ENCODE data around the gene COLEC12.

Gene COLEC12

DNA sequence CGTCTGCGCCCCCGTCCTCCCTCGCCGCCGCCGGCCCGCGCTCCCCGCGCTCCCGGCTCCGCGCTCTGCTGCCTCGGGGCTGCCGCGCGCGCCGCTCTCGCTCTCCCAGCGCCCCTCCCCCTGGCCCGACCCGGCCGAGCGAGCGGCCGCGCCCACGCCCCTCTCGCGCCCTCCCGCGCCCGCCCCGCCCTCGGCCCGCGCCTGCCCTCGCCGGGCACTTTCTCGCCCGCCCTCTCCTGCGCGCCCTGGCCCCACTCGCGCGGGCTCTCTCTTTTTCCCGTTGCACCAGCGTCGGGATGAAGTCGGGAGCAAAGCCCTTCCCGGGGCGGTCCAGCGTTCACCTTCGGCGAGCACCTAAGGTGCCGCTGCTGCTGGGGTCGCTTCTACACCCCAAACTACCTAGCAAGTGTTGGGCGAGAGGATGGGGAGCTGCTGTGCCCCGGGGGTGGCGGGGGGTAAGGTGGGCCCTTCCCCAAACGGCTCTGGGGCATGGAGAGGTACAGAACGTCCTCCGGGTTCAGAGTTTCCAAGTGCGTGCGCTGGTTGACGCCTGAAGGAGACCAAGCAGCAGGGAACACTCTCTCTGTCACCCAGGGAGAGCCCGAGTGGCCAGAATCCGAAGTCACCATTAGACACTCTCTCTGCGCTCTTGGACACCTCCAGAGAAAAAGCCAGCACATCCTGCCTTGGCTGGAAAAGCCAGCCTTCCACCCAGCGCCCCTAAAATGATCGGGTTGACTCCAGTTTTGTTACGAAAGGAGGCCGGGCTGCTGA is at the start of gene COLEC12:
Gene COLEC12, minus strand, starts transcription at position 70 of the 774 bp plus-strand sequence. CDS start 187 bp downstream, outside the sequence.
- DNase-seq = no peak

DNA sequence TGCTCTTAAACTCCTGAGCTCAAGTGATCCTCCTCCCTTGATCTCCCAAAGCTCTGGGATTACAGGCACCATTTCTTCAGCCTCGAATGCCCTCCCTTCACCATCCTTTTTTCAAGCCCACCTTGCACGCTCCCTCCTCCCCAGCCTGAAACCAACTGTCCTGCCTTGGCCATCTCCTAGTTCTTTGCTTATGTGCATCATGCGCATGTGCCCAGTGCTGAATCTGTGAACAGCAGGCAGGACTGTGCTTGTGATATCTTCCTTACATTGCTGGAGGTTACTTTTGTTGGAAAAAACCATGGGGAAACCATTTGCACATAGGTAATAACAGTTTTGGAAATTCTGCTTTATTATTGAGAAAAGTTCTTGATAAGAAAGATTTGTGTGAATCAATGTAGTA is 49.5 kb upstream of the COLEC12 start:
- DNase-seq = no peak

DNA sequence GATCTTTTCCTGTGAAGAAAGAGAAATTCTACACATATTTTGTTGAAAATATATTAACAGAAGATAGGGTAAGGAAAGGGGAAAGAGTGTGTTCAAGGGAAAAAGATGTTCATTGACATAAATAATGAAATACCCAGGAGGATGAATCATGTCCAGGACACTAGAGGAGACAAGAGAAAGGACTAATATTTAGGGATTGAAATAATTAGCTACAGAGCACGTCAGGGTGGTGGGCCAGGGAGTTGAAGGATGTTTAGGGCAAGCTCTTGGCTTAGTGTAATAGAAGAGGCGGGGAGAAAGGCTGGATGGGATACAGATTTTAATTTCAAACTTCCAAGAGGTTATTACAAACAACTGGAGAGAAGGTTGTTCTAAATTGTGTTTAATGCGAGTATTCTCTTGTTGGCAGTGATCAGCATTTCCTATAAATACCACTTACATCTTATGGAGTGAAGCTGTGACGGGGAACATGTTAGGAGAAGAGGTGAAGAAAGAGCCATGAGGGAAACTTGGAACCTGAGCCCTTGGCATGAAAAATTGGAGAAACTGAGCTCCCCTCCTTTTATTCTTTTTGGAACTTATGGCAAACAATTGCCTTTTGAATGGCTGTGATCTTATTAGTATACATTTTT is 43.1 kb upstream of the COLEC12 start:
- DNase-seq = no peak

DNA sequence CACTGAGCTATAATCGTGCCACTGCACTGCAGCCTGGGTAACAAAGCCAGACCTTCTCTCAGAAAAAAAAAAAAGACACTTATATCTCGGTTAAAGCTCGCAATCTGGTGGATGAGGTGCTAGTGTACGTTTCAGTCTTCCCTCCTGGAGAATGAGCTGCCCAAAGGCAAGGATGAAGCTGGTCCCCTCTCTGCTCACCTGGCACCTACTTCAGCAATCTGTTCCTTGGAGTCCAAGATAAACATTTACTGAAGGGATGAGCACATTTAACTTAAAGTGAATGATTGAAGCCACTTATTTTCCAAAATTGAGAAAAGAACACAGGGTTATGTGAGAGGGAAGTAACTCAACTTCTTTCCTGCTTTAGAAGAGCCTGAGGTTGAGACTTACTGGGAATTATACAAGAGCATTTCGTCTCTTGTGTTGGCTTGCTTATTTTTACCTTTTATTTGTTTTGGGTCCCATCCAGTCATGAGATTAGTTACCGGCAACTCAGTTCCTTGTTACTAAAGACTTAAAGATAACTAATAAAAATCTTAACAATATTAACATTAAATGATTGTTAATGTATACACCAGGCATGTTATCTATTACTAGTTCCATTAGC is 33.6 kb upstream of the COLEC12 start:
- no peak for DNase-seq

DNA sequence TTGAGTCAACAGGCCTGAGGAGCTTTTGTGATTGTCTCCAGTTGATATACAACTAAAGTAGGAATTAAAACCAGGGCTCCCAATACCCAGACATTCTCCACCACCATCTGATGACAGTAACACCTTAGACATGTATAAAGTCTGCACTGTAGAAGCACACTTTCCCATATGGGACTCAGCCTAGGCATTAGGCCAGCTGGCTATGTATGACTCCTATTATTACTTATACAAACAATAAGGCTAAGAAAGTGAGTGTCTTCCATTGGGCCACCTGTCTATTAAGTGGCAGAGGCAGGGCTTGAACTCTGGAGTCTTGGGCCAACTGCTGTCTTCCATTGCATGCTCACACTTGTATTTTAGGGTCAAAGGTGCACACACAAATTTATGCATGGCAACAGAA is 32.1 kb upstream of the COLEC12 start:
- no peak for DNase-seq

DNA sequence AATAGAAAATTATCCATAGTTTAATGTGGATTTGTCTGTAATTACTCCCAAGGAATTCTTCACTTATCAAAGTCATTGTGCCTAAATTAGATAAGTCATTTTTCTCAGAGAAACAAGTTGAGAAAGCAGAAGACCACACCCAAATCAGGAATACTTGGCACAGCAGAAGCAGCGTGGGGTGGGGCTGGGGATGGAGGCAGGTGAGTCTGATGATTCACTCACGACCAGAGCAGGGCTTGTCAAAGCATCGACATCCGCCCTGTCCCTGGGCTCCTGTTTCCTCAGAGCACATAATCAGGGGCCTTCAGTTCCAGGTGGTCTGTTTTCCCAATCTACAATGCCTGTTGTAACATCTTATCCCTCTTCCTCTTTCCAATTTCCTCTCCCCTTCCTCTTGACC is 31.5 kb upstream of the COLEC12 start:
- no peak for DNase-seq

DNA sequence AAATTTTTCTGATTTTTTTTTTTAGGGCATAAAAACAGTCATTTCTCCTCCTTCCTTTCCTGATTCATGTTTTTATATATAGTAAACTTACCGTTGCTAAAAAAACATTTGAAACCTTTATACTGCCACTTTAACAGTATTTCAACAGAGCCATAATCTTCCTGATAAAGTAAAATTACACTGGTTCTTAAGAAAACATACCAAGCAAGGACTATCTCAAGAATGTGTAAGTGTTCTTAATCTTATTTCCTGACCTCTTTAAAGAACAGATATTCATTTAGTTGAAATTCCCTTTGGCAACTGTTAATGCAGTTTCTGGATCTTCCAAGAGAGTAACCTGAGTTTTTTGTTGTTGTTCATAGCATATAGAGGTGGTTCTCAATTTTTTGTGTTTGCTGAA is 26.6 kb upstream of the COLEC12 start:
- no peak for DNase-seq

DNA sequence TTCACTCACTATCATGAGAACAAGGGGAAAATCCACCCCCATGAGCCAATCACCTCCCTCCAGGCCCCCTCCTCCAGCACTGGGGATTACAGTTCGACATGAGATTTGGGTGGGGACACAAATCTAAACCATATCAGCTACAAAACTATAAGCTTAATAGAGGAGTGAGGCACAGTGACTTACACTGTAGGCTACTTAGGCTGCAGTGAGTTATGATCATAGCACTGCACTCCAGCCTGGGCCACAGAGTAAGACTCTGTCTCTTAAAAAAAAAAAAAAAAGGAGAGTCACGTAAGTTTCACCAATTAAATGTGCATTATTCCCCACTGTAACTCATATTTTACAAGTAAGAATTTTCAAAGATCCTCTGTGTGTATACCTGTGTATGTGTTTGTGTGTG is 26.2 kb upstream of the COLEC12 start:
- no peak for DNase-seq

DNA sequence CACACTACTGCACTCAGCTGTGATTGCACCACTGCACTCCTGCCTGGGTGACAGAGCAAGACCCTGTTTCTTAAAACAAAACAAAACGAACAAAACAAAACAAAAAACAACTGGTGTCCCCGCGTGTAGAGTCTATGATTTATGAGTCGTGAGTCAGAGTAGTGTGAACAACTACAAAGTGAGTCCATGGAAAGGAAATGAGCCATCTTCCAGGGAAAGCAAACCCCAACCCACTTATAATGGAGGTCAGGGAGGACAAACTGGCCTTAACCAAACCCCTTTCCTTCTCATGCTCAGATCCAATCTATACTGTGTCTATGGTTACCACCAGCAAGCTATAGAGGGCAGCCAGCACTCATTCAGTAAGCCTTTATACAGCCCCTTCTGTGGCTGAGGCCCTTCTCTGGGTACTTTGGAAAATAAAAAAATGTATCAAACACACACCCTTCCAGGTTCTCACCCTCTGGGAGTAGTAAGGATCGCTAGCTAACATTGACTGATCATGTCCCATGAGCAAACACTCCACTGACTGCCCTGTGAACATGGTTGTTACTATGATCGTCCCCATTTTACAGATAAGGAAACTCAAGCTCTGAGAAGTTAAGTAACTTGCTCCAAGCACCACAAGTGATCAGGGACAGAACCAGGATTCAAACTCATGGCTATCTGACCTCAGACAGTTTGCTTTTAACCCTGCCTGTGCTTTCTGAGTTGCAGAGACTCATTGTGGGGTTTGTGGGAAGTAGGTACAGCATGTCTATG is 24.7 kb upstream of the COLEC12 start:
- DNase-seq = no peak

DNA sequence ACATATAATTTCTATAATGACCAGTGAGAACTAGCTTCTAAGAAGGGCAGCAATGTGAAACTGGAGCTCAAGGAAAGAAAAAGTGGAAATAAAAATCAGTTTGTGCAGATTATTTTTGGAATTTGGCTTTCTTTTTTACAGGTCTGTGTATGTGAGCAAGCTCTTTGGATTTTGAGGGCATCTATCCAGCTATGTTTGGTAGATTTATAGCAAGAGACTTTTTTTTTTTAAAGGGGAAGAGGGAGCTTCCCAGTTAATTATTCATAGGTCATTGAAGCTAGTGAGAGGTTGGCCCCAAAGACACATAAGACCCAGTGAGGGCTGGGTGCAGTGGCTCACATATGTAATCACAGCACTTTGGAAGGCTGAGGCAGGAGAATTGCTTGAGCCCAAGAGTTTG is 24.0 kb upstream of the COLEC12 start:
- DNase-seq = no peak

DNA sequence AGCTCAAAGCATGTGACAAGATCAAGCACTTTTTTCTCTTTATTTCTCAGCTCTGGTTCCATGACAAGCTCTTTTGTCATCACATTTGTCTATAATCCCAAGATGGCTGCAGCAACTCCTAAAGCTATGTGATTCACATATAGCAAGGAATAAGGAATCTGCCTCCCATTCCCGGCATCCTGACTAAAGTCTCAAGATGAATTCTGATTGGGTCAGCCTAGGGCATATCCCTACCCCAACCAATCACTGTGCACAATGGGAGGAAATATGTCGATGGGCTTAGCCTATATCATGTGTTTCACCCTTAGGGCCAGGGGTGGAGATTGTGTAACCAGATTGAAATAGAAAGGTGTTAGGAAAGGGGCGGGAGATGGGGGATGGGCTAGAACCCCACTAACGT is 23.1 kb upstream of the COLEC12 start:
- DNase-seq = no peak

DNA sequence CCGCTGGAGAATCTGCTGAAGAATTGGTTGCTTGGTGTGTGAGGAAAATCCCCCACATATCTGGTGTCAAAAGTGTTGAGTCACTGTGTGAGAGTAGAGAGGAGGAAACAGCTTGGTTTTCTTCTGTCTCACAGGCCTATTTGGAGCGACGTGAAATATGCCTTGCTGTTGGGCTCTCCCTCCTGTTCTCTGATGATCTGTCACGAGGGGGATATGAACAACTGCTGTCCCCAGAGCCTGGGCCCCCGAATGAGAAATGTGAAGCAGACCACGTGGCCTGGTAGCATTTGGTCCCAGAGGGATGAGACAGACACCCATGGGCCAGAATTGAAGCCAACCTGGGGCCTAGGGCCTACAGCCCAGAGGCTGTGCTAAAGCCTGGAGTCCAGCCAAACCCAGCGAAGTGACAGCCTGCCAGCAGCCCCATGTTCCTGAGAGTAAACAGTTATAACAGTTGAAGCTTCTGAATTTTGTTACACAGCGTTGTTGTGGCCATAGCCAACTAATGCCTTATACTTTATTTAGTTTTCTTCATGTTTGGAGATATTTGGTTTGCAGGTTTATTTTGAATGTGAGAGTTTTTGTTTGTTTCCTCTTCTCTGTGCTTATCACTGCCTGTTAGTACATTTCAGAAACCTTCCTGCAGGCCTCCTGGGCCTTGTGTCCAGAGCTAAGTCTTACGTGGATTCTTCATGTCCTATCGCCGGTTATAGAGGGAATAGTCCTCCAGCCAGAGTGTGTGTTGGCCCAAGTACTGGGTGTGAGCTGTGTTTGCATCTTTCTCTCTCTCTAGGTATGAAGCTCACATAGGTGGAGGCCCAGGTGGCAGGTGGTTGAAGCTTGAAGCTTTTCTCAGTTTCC is 18.7 kb upstream of the COLEC12 start:
- DNase-seq = peak; percentile 34

DNA sequence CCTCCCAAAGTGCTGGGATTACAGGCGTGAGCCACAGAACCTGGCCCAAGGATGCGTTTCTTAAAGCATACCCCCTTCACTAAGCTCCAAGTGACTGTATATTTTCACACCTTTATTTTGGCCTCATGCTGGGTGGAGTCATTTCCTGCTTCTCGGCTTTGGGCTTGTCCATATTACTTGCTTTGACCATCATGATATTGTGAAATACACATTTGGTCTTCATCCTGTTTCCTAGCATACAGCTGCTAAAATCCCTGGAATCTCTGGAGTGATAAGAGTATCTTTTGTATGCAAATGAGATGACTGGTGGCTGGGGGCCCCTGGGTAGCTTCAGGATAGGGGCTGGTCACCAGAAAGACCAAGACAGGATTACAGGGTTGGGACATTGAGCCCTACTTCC is 17.6 kb upstream of the COLEC12 start:
- DNase-seq = no peak

DNA sequence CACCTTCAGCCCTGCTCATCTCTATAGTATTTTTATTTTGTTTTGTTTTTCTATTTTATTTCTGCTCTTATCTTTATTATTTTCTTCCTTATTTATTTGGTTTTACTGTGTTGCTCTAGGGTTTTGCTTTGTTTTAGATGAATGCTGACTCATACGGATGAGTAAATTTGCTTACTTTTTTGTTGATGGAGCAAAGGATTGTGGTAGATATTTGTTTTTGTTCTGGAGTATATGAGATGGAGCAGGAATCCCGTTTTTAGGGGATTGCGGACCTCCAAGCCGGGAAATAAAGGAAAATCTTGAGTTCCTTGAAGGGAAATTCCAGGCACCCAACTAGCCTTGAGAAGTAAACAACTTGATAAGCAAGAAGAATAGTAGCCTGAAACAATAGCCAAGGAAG is 15.3 kb upstream of the COLEC12 start:
- DNase-seq = no peak

DNA sequence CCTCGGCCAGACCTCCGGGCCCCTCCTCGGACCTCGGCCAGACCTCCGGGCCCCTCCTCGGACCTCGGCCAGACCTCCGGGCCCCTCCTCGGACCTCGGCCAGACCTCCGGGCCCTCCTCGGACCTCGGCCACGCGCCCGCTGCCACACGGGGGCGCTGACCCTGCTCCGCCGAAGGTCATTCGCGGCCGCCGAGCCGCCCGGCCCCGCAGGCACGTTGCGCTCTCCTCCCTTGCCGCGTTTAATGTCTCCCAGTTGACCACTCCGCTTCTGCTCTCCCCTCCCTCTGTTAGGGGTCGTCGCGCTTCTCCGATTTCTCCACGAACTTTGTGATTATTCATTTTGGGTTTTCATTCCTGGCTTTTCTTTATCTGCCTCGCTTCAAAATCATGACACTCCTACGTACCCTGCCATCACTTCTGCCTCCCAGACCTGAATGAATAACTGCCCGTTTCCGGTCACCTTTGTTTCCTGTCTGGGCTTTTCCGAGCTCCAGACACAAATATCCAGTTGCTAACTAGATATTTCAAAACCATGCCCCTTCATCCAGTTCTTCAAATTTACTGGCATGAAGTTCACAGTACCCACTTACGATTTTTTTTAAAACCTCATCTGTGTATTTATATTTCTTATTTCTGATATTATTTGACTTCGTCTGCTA is 14.8 kb upstream of the COLEC12 start:
- DNase-seq = no peak

DNA sequence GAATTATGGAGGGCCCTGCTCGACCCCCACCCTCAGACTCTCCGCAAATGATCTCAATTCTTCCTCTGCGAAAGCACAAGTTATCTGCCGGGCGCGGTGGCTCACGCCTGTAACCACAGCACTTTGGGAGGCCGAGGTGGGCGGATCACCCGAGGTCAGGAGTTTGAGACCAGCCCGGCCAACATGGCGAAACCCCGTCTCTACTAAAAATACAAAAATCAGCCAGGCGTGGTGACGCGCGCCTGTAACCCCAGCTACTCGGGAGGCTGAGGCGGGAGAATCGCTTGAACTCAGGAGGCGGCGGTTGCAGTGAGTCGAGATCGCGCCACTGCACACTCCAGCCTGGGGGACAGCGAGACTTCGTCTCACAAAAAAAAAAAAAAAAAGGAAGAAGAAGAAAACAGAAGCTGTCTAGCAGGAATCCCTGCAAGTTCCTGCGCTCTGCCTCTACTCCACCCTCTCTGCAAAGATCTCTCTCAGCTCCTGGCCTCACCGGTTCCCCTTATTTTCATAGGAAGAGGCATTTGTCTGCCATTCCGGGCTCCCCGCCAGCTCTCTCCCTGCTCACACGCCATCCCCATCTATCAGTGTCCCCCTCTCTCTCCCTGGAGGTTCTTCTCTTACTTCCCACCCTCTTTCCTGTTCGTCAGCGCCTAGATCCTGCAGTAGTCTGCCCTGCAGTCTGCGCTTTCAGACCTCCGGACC is 13.5 kb upstream of the COLEC12 start:
- DNase-seq = no peak

DNA sequence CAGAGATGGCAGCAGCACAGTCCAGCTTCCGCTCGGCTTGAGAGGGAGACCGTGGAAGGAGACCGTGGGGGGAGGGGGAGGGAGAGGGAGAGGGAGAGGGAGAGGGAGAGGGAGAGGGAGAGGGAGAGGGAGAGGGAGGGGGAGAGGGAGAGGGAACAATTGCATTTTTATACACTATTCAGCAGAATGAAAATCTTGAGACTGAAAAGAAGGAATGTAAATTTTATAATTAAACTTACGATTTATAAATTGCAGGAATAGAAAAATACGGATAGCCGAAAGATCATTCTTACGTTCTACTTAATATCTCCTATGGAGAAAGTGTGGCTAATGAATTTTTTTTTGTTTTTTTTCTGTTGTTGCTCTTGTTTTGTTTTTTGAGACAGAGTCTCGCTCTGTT is 12.5 kb upstream of the COLEC12 start:
- no peak for DNase-seq

DNA sequence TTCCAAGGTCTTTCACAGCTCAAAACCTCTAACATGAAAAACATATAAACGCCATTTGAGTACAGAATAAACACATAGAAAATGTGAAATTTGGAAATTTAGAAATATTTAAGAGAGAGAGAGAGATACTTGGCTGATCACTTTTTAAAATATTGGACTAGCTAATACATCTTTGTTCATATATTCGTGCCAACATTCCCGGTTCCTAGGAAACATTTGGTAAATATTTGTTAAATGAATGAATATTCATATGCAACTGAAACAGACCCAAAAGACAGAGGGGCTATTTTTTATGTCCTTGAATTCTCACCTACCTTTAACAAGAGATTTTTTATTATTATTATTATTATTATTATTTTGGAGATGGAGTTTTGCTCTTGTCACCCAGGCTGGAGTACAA is 8.3 kb upstream of the COLEC12 start:
- no peak for DNase-seq

DNA sequence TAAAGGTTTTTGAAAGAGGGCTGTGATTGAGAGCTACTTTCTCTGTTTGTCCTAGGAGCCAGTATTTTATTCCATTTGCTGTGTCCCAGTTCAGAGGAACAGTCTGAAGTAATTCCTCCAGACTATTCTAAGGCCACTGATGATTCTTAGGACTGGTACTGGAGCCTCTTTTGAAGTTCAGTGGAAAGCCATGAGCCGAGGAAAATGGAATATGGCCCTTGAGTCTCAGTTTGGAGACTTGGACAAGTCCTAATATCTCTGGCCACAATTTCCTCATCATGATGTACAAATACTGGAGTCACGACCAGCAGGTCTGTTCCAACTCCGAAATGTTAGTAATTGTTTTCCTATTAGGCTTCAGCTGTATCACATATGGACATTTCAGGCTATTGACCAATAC is 7.1 kb upstream of the COLEC12 start:
- DNase-seq = no peak

DNA sequence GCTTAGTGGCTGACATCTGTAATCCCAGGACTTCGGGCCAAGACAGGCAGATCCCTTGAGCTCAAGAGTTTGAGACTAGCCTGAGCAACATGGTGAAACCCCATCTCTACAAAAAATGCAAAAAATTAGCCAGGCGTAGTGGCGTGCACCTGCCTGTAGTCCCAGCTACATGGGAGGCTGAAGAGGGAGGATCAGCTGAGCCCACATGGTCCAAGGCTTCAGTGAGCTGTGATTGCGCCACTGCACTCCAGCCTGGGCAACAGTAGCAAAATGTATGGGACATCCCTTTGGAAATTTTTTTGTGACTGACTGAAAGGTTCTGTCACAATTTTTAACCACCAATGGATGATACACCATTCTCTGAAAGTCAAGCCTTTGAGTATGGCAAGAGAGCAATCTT is 6.3 kb upstream of the COLEC12 start:
- DNase-seq = no peak

DNA sequence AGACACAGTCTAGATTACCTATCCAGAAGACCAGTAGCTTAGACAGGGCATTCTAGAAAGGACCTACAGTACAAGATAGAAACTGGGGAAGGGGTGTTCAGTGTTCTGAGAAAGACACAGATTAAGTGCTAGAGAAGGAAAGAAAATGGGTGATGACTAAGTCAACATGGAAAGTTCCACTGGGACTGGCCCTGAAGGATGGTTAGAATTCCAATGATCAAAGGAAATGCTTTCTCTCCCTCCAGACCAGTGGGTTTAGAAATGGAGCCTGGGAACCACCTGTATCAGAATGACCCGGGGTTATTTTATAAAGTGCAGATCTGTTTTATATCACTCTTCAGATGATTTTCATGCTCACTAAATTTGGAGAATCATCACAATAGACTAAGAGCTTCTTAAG is 5.8 kb upstream of the COLEC12 start:
- DNase-seq = no peak

Measured in RPMI8226 (cell line).